ENCODE measurements around the gene POU6F2.

- TF ChIP-seq POLR2A (IDR thresholded peaks at IDR 0.05) (no peak), CTCF (IDR thresholded peaks at IDR 0.05) (no peak)
These were observed 221.3 kb downstream of the POU6F2 start for GRCh38 chr7:39199006-39199405.
